ENCODE data around the gene WHRN. TPM values are rescaled to one million over a fixed set of nuclear protein-coding genes. Genes with fewer than 3 reads are reported as not detected.

The WHRN gene
- total and polyA plus RNA-seq, 2 experiments from 2014 or later = 8.3 to 8.9 TPM

DNA sequence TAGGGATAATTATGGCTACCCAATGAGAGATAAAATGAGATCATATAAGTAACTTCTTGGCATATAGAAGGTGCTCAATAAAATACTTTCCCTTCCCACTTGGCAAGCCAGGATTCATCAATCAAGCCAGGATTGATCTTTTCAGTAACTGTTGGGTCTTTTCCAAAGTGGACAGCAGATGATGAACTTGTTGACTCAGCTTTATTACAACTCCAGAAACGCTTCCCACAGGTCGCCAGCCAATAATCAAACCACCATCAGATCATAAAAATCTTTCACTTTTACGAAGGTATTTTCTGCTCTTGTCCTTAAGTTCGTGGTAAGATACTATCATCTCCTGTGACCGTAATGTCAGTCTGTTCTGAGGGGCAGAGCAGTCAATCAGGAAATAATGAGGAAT lies 39.8 kb upstream of the WHRN start (continued):
- TF ChIP-seq, protein P1, sequence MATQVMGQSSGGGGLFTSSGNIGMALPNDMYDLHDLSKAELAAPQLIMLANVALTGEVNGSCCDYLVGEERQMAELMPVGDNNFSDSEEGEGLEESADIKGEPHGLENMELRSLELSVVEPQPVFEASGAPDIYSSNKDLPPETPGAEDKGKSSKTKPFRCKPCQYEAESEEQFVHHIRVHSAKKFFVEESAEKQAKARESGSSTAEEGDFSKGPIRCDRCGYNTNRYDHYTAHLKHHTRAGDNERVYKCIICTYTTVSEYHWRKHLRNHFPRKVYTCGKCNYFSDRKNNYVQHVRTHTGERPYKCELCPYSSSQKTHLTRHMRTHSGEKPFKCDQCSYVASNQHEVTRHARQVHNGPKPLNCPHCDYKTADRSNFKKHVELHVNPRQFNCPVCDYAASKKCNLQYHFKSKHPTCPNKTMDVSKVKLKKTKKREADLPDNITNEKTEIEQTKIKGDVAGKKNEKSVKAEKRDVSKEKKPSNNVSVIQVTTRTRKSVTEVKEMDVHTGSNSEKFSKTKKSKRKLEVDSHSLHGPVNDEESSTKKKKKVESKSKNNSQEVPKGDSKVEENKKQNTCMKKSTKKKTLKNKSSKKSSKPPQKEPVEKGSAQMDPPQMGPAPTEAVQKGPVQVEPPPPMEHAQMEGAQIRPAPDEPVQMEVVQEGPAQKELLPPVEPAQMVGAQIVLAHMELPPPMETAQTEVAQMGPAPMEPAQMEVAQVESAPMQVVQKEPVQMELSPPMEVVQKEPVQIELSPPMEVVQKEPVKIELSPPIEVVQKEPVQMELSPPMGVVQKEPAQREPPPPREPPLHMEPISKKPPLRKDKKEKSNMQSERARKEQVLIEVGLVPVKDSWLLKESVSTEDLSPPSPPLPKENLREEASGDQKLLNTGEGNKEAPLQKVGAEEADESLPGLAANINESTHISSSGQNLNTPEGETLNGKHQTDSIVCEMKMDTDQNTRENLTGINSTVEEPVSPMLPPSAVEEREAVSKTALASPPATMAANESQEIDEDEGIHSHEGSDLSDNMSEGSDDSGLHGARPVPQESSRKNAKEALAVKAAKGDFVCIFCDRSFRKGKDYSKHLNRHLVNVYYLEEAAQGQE (IDR thresholded peaks at IDR 0.05; ENCODE audit: unreplicated experiment) = no peak
- TF ChIP-seq NANOG (IDR thresholded peaks at IDR 0.05; ENCODE audit: borderline replicate concordance) (no peak), CREB1 (CRISPR knock-in tag; IDR thresholded peaks at IDR 0.05; ENCODE audit: low read depth) (no peak), JUNB (IDR thresholded peaks at IDR 0.05; ENCODE audit: unreplicated experiment) (no peak), EZH2 (IDR thresholded peaks at IDR 0.05; ENCODE audit: low read depth, unreplicated experiment) (no peak), ZNF331 (CRISPR knock-in tag; IDR thresholded peaks at IDR 0.05; ENCODE audit: low read depth) (no peak)
- TF ChIP-seq, protein P2, sequence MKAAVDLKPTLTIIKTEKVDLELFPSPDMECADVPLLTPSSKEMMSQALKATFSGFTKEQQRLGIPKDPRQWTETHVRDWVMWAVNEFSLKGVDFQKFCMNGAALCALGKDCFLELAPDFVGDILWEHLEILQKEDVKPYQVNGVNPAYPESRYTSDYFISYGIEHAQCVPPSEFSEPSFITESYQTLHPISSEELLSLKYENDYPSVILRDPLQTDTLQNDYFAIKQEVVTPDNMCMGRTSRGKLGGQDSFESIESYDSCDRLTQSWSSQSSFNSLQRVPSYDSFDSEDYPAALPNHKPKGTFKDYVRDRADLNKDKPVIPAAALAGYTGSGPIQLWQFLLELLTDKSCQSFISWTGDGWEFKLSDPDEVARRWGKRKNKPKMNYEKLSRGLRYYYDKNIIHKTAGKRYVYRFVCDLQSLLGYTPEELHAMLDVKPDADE (IDR thresholded peaks at IDR 0.05) = no peak

DNA sequence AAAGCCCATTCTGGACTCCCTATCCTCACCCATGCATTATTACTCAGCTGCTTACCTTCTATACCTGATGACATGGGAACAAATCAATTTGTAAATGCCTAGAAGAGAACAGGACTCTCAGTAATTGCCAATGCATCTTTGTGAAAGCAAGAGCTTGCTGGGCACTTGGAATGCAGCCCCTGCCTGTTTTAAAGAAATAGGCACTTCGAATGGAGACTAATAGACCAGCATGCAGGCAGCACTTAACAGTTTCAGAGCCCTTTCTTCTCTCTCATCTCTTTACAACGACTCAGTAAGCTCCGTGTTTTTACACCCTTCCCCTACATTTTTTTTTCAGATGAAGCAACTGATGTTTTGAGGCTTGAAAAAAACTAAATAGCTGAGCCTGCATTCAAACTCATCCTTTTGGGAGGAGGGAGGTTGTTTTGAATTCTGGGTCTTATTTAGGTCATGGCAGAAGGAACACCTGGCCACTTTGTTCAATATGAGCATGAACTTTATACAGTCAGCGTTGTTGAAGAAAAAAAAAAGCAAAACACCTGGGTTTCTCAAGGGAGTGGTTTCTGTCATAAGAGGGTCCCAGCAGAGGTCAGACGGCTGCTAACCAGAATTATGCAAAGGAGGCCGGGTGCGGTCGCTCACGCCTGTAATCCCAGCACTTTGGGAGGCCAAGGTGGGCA lies 34.6 kb upstream of the WHRN start:
- Mint-ChIP-seq H3K27ac (no peak overlapping the region), H3K9me3 (no peaks in the 10 kb centered on the region), H3K27me3 (ENCODE audit: insufficient read depth, low read depth, poor library complexity) (peaks cover 2% of the 10 kb centered on the region), H3K36me3 (ENCODE audit: low read depth) (no peaks in the 10 kb centered on the region), H3K4me1 (peaks cover 15% of the 10 kb centered on the region), H3K4me3 (no peak overlapping the region)
- 0 out of 2 replicates have a peak overlapping the region, but pooled peaks have one; percentile 1 for H2AFZ ChIP-seq
- no peaks in the 10 kb centered on the region; the same call in 1 of the 2 replicates for H3K4me1 ChIP-seq (ENCODE audit: insufficient read depth)
- no peaks in the 10 kb centered on the region for H3K79me2 ChIP-seq (replicated peaks; ENCODE audit: insufficient read depth)
- no peaks in the 10 kb centered on the region for H3F3A ChIP-seq (replicated peaks; ENCODE audit: low read depth)
- H3K27ac ChIP-seq (ENCODE audit: low read depth) = no peak overlapping the region
- no peaks in the 10 kb centered on the region for H3K36me3 ChIP-seq (ENCODE audit: insufficient read depth)
- ATAC-seq (no peak), DNase-seq (ENCODE audit: low spot score) (peak; percentile 28)
- TF ChIP-seq ZNF114 (CRISPR knock-in tag; IDR thresholded peaks at IDR 0.05) = no peak
- no peak for TF ChIP-seq STAT1 (IDR thresholded peaks at IDR 0.05; ENCODE audit: unreplicated experiment)
- H3K4me2 ChIP-seq = no peak overlapping the region
- H3K27me3 ChIP-seq (ENCODE audit: insufficient read depth) = no peaks in the 10 kb centered on the region
- no peaks in the 10 kb centered on the region for H3K9me2 ChIP-seq (ENCODE audit: insufficient read depth)
- H4K20me1 ChIP-seq (replicated peaks; ENCODE audit: insufficient read depth) = no peaks in the 10 kb centered on the region
- H3K4me3 ChIP-seq = no peak overlapping the region

DNA sequence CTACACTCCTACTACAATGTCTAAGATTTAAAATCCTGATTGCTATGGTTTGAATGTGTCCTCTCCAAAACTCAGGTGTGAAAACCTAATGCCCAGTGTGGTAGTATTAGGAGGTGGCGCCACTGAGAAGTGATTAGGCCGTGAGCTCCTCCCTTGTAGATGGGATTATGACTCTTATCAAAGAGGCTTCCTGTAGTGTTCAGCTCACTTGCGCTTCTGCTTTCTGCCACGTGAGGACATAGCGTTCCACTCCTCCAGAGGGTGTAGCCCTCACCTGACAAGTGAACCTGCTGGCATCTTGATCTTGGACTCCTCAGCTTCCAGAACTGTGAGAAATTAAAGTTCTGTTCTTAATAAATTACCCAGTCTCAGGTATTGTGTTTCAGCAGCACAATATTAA lies 33.0 kb upstream of the WHRN start:
- Histone ChIP-seq H4K20me1 (replicated peaks; ENCODE audit: insufficient read depth) (no peaks in the 10 kb centered on the region), H3K4me3 (no peak overlapping the region), H3K79me2 (replicated peaks; ENCODE audit: insufficient read depth) (no peaks in the 10 kb centered on the region), H3F3A (replicated peaks; ENCODE audit: low read depth) (no peaks in the 10 kb centered on the region), H3K4me1 (ENCODE audit: insufficient read depth) (no peaks in the 10 kb centered on the region; the same call in 1 of the 2 replicates), H2AFZ (no peak overlapping the region), H3K4me2 (no peak overlapping the region), H3K9me2 (ENCODE audit: insufficient read depth) (no peaks in the 10 kb centered on the region), H3K27me3 (ENCODE audit: insufficient read depth) (no peaks in the 10 kb centered on the region), H3K27ac (ENCODE audit: low read depth) (no peak overlapping the region), H3K36me3 (ENCODE audit: insufficient read depth) (no peaks in the 10 kb centered on the region)
- Mint-ChIP-seq H3K27ac (no peak overlapping the region; the same call in 1 of the 2 replicates), H3K4me1 (peaks cover 15% of the 10 kb centered on the region), H3K36me3 (ENCODE audit: low read depth) (no peaks in the 10 kb centered on the region), H3K4me3 (no peak overlapping the region), H3K27me3 (ENCODE audit: insufficient read depth, low read depth, poor library complexity) (peaks cover 2% of the 10 kb centered on the region), H3K9me3 (no peaks in the 10 kb centered on the region)
- peak; percentile 99 for ATAC-seq
- peak; percentile 89 for DNase-seq (ENCODE audit: low spot score)
- TF ChIP-seq CREB1 (CRISPR knock-in tag; IDR thresholded peaks at IDR 0.05; ENCODE audit: low read depth) (0 out of 2 replicates have a peak, but pooled peaks have one; percentile 13), POLR2AphosphoS5 (IDR thresholded peaks at IDR 0.05; ENCODE audit: low read depth) (no peak)

All from GM23338 (cell line).